ENCODE results near the gene ADCK1. TPM values are rescaled to one million over a fixed set of nuclear protein-coding genes. Genes with fewer than 3 reads are reported as not detected.

The ADCK1 gene
- total and polyA plus RNA-seq, 9 of the 15 experiments (the other 6 are each of a cell fraction or from before 2014, with no cell fraction given): 2.8 to 8.9 (median 4.3) TPM

DNA sequence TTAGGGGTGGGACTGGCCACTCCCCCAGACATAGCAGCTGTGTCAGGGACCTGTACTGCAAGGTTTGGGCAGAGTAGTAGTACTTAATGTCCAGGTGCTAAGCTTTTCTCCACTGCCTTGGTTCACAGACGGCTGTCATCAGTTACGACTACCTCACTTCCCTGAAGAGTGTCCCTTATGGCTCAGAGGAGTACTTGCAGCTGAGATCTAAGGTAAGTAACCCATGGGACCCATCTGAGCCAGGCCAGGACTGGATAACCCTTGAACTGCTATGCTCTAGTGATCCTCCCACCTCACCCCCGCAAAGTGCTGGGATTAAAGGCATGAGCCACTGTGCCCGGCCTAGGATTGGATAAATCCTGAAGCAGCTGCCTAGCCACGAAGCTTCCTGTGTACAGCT lies 22.4 kb downstream of the ADCK1 start:
- POLR2A ChIA-PET: interaction anchor here (0.7 to 1.2 kb wide), 2 partner anchors 10 to 52 kb away, joined by 3 read pairs; no protein-coding TSS in a partner anchor
- H3K27me3 ChIP-seq (ENCODE audit: control insufficient read depth in 2 of 2, insufficient read depth in 2 of 2, low read length in 2 of 2): no peaks in the 10 kb centered on the region
- H3K36me3 ChIP-seq (ENCODE audit: control insufficient read depth, insufficient read depth, low read length): peaks cover 12% of the 10 kb centered on the region; the same call in 2 of the 3 replicates
- DNase-seq (ENCODE audit: extremely low read depth in 1 of 4, low spot score in 3 of 4) (peak; percentile 20 to 62 (median 36)), FAIRE-seq (no peak), ATAC-seq (peak; percentile 80)
- WGBS (ENCODE audit: insufficient coverage, low coverage, missing lambda C conversion rate): 21% methylated on average over 2 of the region's 5 CpGs
- H3K9me1 ChIP-seq (ENCODE audit: control insufficient read depth, insufficient read depth, low read length): no peaks in the 10 kb centered on the region
- H3K4me2 ChIP-seq (ENCODE audit: insufficient read depth, low read length): peak overlapping the region; percentile 53; the same call in 1 of the 2 replicates
- CTCF ChIA-PET (ENCODE audit: low intra/inter-chr PET ratio): no interaction called here
- no peaks in the 10 kb centered on the region for H4K20me1 ChIP-seq (replicated peaks; ENCODE audit: control insufficient read depth, insufficient read depth, low read length)
- H3K4me3 ChIP-seq: no peak overlapping the region
- H3K27ac ChIP-seq (ENCODE audit: extremely low read depth, low read depth, low read length): peak overlapping the region; percentile 67; the same call in 2 of the 3 replicates
- H3K9ac ChIP-seq (ENCODE audit: insufficient read depth in 1 of 2, low read depth in 2 of 2, low read length in 2 of 2): peak overlapping the region in 1 of 2 experiments; percentile 26; a peak in 1 of 4 replicates
- peaks cover 20 to 34% of the 10 kb centered on the region in 2 experiments; a peak in 4 of 5 replicates for H3K4me1 ChIP-seq (replicated peaks in 1 of 2; ENCODE audit: control insufficient read depth in 2 of 2, insufficient read depth in 2 of 2, low read length in 2 of 2)
- in situ Hi-C loops (cut with MboI): no loop called here
- H3K9me3 ChIP-seq (replicated peaks; ENCODE audit: control insufficient read depth, insufficient read depth, low read depth, low read length): no peaks in the 10 kb centered on the region
- intact Hi-C loops (cut with micrococcal nuclease): no loop called here
- no TSS peak for BruUV-seq (replicated peaks)
- H2AFZ ChIP-seq (ENCODE audit: low read depth, low read length): peak overlapping the region; percentile 71
- no peaks in the 10 kb centered on the region for H3K79me2 ChIP-seq (ENCODE audit: control insufficient read depth, insufficient read depth, low read length)
- TF ChIP-seq, protein P1, sequence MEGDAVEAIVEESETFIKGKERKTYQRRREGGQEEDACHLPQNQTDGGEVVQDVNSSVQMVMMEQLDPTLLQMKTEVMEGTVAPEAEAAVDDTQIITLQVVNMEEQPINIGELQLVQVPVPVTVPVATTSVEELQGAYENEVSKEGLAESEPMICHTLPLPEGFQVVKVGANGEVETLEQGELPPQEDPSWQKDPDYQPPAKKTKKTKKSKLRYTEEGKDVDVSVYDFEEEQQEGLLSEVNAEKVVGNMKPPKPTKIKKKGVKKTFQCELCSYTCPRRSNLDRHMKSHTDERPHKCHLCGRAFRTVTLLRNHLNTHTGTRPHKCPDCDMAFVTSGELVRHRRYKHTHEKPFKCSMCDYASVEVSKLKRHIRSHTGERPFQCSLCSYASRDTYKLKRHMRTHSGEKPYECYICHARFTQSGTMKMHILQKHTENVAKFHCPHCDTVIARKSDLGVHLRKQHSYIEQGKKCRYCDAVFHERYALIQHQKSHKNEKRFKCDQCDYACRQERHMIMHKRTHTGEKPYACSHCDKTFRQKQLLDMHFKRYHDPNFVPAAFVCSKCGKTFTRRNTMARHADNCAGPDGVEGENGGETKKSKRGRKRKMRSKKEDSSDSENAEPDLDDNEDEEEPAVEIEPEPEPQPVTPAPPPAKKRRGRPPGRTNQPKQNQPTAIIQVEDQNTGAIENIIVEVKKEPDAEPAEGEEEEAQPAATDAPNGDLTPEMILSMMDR (IDR thresholded peaks at IDR 0.05 in 2 of 3, conservative IDR thresholded peaks at IDR 0.05 in 1 of 3; ENCODE audit: insufficient read depth in 2 of 3, low read depth in 1 of 3, low read length in 3 of 3): peak in 2 of 3 experiments; percentile 15 to 21; a peak in 2 of 6 replicates
- 0 out of 2 replicates have a peak, but pooled peaks have one; percentile 4 for TF ChIP-seq CREM (IDR thresholded peaks at IDR 0.05; ENCODE audit: low read depth)
- TF ChIP-seq EGR1 (conservative IDR thresholded peaks at IDR 0.05): peak; percentile 51
- TF ChIP-seq BRD4 (IDR thresholded peaks at IDR 0.05): no peak
- no peak for TF ChIP-seq NR2C1 (IDR thresholded peaks at IDR 0.05)
- peak; percentile 22; the same call in 1 of the 2 replicates for TF ChIP-seq NR2C1 (tag; IDR thresholded peaks at IDR 0.05)
- TF ChIP-seq, protein P2, sequence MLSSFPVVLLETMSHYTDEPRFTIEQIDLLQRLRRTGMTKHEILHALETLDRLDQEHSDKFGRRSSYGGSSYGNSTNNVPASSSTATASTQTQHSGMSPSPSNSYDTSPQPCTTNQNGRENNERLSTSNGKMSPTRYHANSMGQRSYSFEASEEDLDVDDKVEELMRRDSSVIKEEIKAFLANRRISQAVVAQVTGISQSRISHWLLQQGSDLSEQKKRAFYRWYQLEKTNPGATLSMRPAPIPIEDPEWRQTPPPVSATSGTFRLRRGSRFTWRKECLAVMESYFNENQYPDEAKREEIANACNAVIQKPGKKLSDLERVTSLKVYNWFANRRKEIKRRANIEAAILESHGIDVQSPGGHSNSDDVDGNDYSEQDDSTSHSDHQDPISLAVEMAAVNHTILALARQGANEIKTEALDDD (IDR thresholded peaks at IDR 0.05): 0 out of 2 replicates have a peak, but pooled peaks have one; percentile 36
- TF ChIP-seq KLF1 (tag; IDR thresholded peaks at IDR 0.05): no peak

All from K562 (cell line).